Measurements from ENCODE around the gene UNC45B. TPM values are rescaled to one million over a fixed set of nuclear protein-coding genes. Genes with fewer than 3 reads are reported as not detected.
"Not testable (repeated sequence)": the region's sequence is repeated elsewhere in the genome, so short reads cannot be mapped to it uniquely, and the experiment has no call there.

UNC45B gene
- polyA plus RNA-seq, 1 donor from 2014 or later = not detected

GRCh38 chr17:35192708-35193107 is 45.1 kb downstream of the UNC45B start:
- H3K4me3 ChIP-seq (ENCODE audit: low read length) = no peak overlapping the region
- no peak overlapping the region for H3K4me2 ChIP-seq (ENCODE audit: low read length)
- H3K27ac ChIP-seq (ENCODE audit: low read length) = no peak overlapping the region
- H3F3A ChIP-seq (ENCODE audit: insufficient read depth, low read length, poor library complexity, severe bottlenecking) = no peaks in the 10 kb centered on the region
- H2AFZ ChIP-seq (ENCODE audit: low read depth, low read length) = no peak overlapping the region
- H3K9me3 ChIP-seq (ENCODE audit: low read length) = no peaks in the 10 kb centered on the region
- no peaks in the 10 kb centered on the region for H3K27me3 ChIP-seq (ENCODE audit: insufficient read depth, low read depth, low read length)
- no peaks in the 10 kb centered on the region for H3K36me3 ChIP-seq (ENCODE audit: insufficient read depth, low read length)
- no peaks in the 10 kb centered on the region for H3K9me2 ChIP-seq (ENCODE audit: insufficient read depth, low read length)
- TF ChIP-seq CTCF (IDR thresholded peaks at IDR 0.05; ENCODE audit: poor library complexity, severe bottlenecking) (no peak), MXI1 (conservative IDR thresholded peaks at IDR 0.05; ENCODE audit: poor library complexity, severe bottlenecking) (no peak), SMC3 (conservative IDR thresholded peaks at IDR 0.05; ENCODE audit: poor library complexity) (no peak), TAF1 (IDR thresholded peaks at IDR 0.05; ENCODE audit: low read depth) (no peak), RAD21 (conservative IDR thresholded peaks at IDR 0.05) (no peak), REST (IDR thresholded peaks at IDR 0.05; ENCODE audit: borderline replicate concordance) (no peak), POLR2AphosphoS5 (IDR thresholded peaks at IDR 0.05) (no peak), EP300 (conservative IDR thresholded peaks at IDR 0.05; ENCODE audit: poor library complexity, severe bottlenecking) (no peak), EZH2 (IDR thresholded peaks at IDR 0.05; ENCODE audit: borderline replicate concordance, insufficient read depth, low read length, poor library complexity, severe bottlenecking) (no peak)
- no peak overlapping the region for H3K9ac ChIP-seq (ENCODE audit: low read length)
- no peaks in the 10 kb centered on the region for H3K79me2 ChIP-seq (replicated peaks; ENCODE audit: insufficient read depth, low read length)
- H4K20me1 ChIP-seq (ENCODE audit: insufficient read depth) = no peaks in the 10 kb centered on the region

GRCh38 chr17:35194001-35194400 is 46.4 kb downstream of the UNC45B start, which contains the start of gene SLC35G3:
SLC35G3 (minus strand) TSS chr17:35194393; CDS start chr17:35194307, 86 bp downstream.
- not testable (repeated sequence) for H3K4me2 ChIP-seq (ENCODE audit: low read length); H3K27ac ChIP-seq (ENCODE audit: low read length); H2AFZ ChIP-seq (ENCODE audit: low read depth, low read length); H3K4me3 ChIP-seq (ENCODE audit: low read length); H4K20me1 ChIP-seq (ENCODE audit: insufficient read depth); H3K36me3 ChIP-seq (ENCODE audit: insufficient read depth, low read length); H3K79me2 ChIP-seq (replicated peaks; ENCODE audit: insufficient read depth, low read length); H3K9ac ChIP-seq (ENCODE audit: low read length); H3K27me3 ChIP-seq (ENCODE audit: insufficient read depth, low read depth, low read length); H3F3A ChIP-seq (ENCODE audit: insufficient read depth, low read length, poor library complexity, severe bottlenecking); H3K9me2 ChIP-seq (ENCODE audit: insufficient read depth, low read length); H3K9me3 ChIP-seq (ENCODE audit: low read length)

- not testable (repeated sequence) for H2AFZ ChIP-seq (ENCODE audit: low read depth, low read length)
Observed at GRCh38 chr17:35195062-35195461, 47.4 kb downstream of the UNC45B start.

GRCh38 chr17:35202582-35202981 is 55.0 kb downstream of the UNC45B start:
- not testable (repeated sequence) for H3K36me3 ChIP-seq (ENCODE audit: insufficient read depth, low read length); H2AFZ ChIP-seq (ENCODE audit: low read depth, low read length); H3K27me3 ChIP-seq (ENCODE audit: insufficient read depth, low read depth, low read length); H4K20me1 ChIP-seq (ENCODE audit: insufficient read depth); H3K79me2 ChIP-seq (replicated peaks; ENCODE audit: insufficient read depth, low read length); H3K4me2 ChIP-seq (ENCODE audit: low read length); H3K4me3 ChIP-seq (ENCODE audit: low read length); H3K9me2 ChIP-seq (ENCODE audit: insufficient read depth, low read length); H3K27ac ChIP-seq (ENCODE audit: low read length); H3K9ac ChIP-seq (ENCODE audit: low read length); H3K9me3 ChIP-seq (ENCODE audit: low read length); H3F3A ChIP-seq (ENCODE audit: insufficient read depth, low read length, poor library complexity, severe bottlenecking)

More at GRCh38 chr17:35195062-35195461, 47.4 kb downstream of the UNC45B start:
- not testable (repeated sequence) for H3K9ac ChIP-seq (ENCODE audit: low read length); H3K27me3 ChIP-seq (ENCODE audit: insufficient read depth, low read depth, low read length); H3K4me3 ChIP-seq (ENCODE audit: low read length); H3F3A ChIP-seq (ENCODE audit: insufficient read depth, low read length, poor library complexity, severe bottlenecking); H3K36me3 ChIP-seq (ENCODE audit: insufficient read depth, low read length); H3K9me2 ChIP-seq (ENCODE audit: insufficient read depth, low read length); H4K20me1 ChIP-seq (ENCODE audit: insufficient read depth); H3K4me2 ChIP-seq (ENCODE audit: low read length); H3K79me2 ChIP-seq (replicated peaks; ENCODE audit: insufficient read depth, low read length); H3K27ac ChIP-seq (ENCODE audit: low read length); H3K9me3 ChIP-seq (ENCODE audit: low read length)
